GM12891 (cell line): Measurements from ENCODE around the gene NALCN.

Experiments
- POLR2A ChIP-seq: IDR thresholded peaks from 2 replicates; pipeline ENCODE4 v1.6.1; 2011; ENCODE audit warnings: low read depth, low read length, control low read depth
- POLR2AphosphoS5 ChIP-seq: IDR thresholded peaks from 2 replicates; pipeline ENCODE4 v1.6.1; 2011; ENCODE audit warnings: low read depth, low read length, control low read depth
- SPI1 ChIP-seq: IDR thresholded peaks from 2 replicates; pipeline ENCODE4 v1.6.1; 2011; ENCODE audit warnings: low read depth, low read length, control low read depth

DNA sequence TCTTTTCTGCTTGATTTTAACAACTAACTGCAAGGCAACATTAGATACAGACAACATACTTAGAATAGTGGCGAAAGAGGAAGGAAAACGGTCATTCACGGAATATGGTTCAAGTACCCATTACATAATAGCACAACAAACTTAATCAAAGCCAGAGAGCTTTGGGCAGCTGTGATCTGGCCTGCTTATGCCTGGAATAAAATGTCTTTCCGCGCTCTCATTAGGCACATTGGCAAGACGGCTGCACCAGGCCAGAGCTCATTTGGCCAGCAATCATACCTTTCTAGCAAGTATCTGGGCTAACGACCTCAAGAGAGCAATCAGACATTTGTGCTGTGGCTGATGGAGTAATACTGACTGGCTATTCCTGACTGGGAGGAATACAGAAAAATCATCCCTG, 112.8 kb downstream of the NALCN start:
- TF ChIP-seq POLR2A (no peak), POLR2AphosphoS5 (no peak), SPI1 (no peak)
